SKM-1 treated with dmso at 0.1 percent for 144 hours (cell line): ENCODE measurements around the gene CETP.

Source experiments
- DNase-seq: peaks from one replicate; lab custom pipeline; 2025; ENCODE audit not compliant: unreplicated experiment; lab: John Stamatoyannopoulos, UW

The CETP gene

DNA sequence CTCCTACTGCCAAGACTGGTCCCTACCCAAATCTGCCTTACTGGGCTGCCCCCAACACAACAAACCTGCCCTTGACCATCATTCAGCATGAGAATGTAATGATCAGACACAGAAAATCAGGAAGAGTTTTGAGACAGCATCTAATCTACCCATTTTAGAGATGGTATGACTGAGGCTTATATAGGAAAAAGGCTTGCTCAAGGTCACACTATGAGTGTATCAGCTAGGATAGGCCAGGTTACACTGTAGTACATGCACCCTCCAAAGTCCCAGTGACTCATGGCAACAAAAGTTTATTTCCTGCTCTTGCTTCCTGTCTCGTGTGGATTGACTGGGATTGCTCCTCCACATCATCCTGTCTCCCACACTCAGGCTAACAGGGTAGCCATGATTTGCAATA lies 55.5 kb downstream of the CETP start:
- no peak for DNase-seq

GRCh38 chr16:57019746-57020145 lies 58.0 kb downstream of the CETP start:
- no peak for DNase-seq

DNA sequence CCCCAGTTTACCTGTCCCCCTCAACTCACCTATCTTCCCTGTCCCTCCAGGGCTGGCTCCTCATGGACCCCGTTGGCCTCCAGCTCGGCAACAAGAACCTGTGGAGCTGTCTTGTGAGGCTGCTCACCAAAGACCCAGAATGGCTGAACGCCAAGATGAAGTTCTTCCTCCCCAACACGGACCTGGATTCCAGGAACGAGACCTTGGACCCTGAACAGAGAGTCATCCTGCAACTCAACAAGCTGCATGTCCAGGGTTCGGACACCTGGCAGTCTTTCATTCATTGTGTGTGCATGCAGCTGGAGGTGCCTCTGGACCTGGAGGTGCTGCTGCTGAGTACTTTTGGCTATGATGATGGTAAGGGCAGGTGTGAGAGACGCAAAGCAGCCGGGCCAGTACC lies 58.9 kb downstream of the CETP start:
- no peak for DNase-seq

- DNase-seq = no peak
Measured at GRCh38 chr16:57021757-57022156, 60.0 kb downstream of the CETP start.

DNA sequence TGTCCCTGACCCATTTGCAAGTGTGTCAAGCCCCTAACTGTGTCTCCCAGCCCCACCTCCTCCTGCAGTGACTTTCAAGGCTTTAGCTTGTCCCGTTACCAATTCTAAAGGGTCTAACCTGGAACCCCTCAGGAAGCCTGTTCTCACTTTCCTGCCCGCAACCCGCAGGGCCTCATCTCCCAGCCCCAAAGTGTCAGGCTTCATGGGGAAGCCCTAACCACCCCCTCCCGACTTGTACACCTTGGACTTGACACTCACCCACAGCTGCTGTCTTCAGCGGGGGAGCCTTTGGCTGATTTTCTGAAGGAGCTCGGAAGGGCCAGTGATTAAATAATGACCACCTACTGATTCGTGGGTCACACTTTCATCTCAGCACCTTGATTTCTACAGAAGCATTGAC lies 60.7 kb downstream of the CETP start:
- no peak for DNase-seq

GRCh38 chr16:57023541-57024249 lies 61.9 kb downstream of the CETP start:
- no peak for DNase-seq

DNA sequence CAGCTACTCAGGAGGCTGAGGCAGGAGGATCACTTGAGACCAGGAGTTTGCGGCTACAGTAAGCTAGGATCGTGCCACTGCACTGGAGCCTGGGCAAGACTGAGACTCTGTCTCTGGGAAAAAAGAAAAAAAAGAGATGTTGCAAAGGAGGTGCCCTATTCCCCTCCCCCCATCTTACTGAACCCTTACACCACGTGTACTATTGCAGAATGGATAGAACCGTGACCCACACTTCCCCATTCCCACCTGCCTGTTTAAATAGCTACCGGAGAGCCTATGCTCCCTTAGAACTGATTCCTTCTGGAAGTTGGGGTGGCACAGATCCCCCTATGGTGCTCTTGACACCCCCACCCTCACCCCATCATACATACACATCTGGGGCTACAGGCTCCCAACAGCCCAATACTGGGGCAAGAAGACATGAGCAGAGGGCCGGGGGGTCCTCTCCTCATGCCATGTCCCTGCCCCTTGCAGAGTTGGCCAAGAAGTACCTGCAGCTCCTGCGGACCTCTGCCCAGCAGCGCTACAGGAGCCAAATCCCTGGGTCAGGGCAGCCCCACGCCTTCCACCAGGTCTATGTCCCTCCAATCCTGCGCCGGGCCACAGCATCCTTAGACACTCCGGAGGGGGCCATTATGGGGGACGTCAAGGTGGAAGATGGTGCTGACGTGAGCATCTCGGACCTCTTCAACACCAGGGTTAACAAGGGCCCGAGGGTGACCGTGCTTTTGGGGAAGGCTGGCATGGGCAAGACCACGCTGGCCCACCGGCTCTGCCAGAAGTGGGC lies 63.3 kb downstream of the CETP start:
- DNase-seq = peak; percentile 38

- DNase-seq = no peak
Measured at GRCh38 chr16:57025941-57026777, 64.4 kb downstream of the CETP start.

- DNase-seq = no peak
Measured at GRCh38 chr16:57026778-57027062, 65.0 kb downstream of the CETP start.

- DNase-seq = no peak
Measured at GRCh38 chr16:57027067-57027466, 65.3 kb downstream of the CETP start.

DNA sequence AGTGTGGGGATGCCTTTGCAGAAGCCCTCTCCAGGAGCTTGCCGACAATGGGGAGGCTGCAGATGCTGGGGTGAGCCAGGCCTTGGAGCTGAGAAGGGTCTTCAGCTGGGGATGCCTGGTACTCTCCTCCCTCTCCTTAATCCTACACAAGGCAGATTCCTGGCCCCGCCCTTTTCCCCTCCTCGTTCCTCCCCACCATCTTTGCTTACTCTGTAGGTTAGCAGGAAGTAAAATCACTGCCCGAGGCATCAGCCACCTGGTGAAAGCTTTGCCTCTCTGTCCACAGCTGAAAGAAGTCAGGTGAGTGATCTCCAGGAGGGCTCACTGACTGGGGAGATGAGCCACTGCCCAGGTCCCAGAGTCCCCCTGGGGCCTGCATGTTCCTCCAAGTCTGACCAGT lies 66.3 kb downstream of the CETP start:
- DNase-seq = no peak

DNA sequence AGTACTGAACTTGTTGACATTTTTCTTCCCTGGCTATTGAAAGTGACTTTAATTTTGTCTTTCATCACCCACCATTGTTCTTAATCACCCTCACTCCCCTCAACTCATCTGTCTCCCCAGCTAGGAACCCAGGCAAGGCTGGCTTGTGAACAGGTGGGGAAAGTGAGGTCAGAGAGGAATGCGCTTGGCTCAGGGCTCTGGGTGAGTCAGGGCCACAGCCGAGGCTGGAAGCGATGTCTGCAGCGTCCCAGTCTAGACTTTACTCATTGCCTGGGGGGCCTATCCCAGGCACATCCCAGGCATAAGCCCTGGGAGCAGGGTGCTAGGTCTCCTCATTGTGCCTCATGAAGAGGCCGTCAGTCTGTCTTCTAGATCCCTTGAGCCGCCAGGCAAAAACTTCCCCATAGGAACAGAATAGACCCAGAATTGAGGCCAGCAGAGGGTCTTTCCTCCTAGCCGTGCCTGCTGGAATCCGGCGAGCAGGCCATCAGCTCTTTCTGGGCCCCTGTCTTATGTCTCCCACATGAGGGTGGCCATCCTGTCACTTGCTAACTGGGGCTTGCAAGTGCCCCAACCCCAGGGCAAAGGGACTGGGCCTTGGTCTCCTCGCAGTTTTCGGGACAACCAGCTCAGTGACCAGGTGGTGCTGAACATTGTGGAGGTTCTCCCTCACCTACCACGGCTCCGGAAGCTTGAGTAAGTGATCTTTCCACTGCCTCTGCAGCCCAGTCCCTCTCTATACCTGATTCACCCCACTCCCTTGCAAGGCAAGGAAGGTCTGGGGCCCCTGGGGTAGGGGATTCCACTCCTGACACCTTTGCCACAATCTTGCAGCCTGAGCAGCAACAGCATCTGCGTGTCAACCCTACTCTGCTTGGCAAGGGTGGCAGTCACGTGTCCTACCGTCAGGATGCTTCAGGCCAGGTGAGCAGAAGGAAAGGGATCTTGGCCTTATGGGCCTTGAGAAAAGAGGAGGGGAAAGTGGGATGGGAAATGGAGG lies 67.7 kb downstream of the CETP start:
- DNase-seq = no peak

- DNase-seq = no peak
Measured at GRCh38 chr16:57030346-57030902, 68.7 kb downstream of the CETP start.

DNA sequence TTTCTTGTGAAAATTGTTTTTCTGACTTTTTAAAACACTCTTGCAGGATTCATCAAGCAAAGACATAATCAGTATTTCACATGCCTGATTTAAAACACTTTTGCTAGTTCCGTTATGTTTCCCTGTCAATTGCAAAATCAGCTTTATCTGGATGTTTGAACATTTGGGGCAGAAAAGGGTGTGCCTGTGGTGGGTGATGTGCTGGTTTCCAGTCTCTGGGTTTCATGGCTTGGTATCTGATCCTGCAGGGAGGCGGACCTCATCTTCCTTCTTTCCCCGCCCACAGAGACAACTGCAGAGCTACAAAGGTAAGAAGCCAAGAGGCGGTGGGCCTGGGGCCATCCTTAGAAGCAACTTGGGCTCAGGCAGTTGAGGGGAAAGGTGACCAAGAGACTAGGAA lies 69.4 kb downstream of the CETP start:
- DNase-seq = no peak

DNA sequence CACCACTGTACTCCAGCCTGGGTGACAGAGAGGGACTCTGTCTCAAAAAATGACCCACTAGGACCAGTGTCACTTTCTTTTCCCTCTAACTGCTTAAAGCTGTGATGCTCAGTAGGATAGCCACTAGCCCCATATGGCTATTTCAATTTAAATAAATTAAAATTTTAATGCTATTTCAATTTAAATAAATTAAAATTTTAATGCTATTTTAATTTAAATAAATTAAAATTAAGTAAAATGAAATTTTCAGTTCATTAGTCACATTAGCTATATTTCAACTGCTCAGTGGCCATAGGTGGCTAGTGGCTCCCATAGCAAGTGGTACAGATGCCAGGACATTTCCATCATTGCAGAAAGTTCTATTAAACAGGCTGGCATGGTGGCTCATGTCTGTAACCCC lies 70.6 kb downstream of the CETP start:
- DNase-seq = no peak

- DNase-seq = no peak
Measured at GRCh38 chr16:57032931-57033330, 71.2 kb downstream of the CETP start.
